CD1c-positive myeloid dendritic cell (primary cell): Measurements from ENCODE around the gene PACRG.

Experiments
- DNase-seq: peaks from one replicate; pipeline ENCODE4 v3.0.0-alpha.2; 2016; ENCODE audit errors: extremely low spot score

Gene PACRG

DNA sequence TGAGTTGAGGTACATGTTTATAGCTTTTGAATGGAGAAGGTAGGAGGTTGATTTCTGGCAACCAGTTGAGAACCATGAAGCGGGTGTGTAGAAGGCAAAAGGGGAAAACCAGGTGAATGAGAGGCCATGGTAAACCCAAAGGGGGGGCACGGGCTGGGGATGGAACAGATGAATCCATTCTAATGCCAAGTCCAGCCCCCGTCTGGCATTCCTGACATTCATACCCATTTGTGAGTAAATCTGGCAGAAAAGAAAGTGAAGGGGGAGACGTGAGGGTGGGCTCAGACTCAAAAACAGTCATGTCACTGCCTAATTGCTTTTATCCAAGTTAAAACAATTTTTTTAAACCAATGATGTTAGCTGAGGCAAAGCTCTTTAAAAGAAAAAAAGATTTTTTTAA is 513.9 kb downstream of the PACRG start:
- DNase-seq: no peak

DNA sequence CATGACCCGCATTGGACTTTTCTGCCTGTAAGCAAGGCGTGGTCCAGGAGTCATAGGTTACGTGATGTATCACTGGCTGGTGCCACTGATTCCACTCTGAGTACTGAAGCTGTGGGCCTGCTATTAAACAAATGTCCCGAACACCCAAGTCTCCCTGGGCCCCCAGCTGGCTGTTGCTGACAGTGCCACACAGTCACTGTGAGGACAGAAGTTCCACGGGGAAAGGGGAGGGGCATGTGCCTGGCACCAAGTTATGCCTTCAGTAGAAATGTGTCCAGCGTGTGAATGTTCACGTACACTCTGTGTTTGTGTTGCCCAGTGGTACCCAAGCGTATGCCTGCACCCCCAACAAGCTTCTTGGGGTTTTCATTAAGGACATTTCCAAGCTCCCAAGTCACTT is 515.3 kb downstream of the PACRG start:
- no peak for DNase-seq

DNA sequence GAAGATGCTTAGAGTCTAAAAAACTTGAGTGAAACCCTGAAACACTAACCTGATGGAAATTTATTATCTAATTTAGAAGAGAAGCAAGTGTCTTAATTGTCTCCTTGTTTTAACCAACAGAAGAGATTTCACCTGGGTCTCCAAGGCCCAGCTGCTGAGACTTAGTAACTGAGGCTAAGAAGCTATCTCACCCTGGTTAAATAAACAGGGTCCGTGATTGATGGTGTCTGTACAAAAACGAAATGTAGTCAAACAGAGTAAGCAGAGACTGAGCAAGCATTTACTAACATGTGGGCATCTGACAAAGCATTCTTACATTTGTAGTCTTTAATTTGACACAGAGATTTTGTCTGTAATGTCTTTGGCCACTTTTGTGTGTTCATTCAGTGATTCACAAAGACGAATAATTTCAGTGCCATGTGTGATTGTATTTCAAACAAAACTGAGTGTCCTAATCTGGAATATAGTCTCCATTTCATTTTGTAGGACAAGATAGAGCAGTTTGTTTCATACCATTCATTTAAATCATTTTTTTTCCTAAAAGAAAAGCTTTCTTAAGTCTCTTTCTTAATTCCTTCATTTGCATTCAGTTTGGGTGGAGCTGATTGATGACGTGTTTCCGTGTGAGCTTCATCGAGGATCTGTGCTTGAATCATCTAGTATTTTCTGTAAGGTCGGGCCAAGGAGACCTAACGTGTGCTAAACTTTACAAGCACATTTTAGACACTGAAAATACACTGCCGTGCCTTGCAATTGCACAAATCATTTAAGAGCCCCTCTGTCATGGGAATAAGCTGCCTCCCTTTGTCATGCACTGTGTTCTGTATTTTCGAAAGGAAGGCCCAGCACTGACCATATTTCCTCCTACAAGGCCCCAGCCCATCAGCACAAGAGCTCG is 516.2 kb downstream of the PACRG start:
- DNase-seq: no peak

DNA sequence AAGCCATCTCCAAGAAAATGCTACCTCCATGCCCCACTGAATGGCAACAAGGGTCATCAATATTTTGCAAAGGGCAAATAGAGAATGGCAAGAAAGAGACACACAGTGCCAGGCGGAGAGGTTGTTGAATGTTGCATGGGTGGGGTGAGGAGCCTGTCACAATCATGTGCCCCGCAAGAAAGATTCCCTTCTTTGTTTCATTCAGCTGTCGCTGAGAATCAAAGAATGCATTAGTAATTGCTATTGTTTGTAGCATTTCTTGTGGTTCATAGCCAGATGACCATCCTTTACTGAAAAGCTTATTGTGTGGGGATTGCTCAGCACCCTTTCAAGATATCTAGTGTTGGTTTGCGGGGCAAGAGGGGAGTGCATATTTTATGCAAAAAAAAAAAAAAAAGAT is 520.3 kb downstream of the PACRG start:
- DNase-seq: no peak

DNA sequence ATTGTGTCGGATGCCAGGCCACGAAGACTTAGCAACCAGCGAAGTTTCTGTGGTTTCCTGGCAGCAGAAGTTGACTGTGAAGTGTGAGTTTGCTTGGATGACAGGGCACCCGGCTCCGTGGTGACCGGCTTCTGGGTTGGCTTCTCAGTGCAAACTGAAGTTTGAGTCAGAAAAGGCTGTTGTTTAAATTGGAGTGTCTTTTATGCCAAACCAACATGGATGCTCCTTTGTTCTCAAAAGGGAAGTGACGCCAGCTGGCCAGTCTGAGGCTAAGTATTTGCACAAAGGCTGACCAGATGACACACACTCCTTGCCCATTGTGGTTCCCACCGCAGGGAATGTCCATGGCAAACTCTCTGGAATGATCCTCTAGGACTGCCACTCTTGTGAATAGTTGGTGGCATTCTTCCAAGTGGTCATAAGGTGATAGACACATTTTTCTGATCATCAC is 521.9 kb downstream of the PACRG start:
- DNase-seq: peak; percentile 29

DNA sequence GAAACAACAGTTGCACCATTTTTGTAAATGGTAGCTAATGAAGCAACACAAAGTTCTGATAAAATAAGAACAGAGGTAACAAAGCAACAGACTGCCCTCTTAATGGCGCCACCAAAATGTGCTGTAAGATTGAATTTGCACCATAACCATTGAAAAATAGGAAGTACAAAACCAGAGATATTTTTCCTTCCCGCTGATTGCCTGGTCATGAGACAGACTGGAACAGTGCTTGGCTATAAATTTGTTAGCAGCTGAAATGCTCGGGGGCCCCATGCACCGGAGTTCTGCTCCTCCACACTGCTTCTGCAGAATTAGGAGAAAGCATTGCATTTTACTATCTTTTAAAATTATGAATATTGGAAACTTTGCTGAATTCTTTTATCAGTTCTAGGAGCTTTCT is 522.3 kb downstream of the PACRG start:
- peak; percentile 47 for DNase-seq

DNA sequence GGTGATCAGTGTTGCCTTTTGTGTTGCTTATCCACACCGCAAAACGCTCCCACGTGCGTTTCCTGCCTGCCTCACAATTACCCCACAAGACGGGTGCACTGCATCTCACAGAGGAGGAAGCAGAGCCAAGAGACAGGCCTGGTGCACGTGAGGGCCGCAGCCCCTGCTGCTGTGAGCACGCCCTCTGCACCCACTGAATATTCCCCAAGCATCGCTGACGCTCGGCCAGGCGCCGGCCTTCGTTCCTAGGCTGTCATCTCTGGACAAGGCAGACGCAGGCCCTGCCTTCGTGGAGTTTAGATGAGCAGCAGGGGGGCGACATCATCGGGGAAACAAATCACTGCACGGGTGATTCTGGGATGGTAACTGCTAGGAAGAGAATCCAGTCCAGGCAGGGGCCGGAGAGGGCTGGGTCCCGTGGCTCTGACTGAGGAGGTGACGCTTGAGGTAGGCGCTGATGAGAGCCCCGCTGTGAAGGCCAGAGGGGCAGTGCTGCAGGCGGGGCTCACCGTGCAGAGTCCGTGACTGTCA is 524.4 kb downstream of the PACRG start:
- peak; percentile 2 for DNase-seq

DNA sequence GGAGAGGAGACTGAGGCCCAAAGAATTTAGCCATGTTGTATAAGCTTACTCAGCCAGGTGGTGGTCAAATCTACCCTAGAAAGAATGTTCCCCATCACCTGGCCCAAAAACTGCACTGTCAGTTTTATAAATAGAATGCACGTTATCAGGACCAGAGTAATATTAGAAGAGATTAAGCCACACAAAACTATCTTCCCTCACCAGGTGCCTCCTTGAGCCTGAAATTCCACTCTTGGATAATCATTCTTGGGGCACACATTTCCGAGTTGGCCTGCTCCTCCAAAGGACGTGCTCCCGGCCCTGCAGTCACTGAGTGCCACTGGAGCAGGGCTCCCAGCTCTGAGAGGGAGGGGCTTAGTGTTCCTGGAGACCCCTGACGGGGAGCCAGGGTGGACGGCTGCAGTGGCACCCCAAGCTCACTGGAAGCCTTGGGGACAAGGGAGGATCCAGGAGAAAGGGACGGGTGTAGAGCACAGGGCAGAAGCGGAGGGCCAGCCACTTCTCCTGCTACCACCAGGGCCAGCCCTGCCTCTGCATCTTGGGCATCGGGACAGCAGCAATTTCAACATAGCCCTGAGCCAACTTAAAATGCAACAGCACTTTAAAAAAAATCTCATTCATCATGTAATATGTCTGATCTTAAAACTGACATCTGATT is 525.9 kb downstream of the PACRG start:
- DNase-seq: no peak

DNA sequence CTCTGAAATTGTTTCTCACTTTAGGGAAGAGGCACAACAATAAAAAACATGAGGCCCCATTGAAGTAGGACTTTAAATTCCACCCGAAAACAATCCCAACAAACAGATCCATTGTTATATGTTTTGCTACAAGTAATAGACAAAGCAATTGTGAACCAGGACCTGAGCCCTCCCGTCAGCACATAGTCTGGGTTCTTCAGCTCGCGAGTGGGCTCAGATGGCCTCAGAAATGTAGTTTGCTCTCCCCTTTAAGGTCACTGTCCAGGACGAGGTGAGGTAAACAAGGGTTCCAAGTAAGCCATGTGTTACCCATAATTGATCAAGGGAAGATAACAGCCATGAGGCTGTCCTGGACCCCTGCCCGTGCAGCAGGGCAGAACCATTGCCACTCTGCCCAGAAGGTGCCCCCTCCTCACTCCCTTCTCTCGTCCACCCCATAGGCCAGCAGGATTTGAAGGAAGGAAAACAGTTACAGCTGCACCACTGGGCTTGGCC is 526.6 kb downstream of the PACRG start:
- no peak for DNase-seq

DNA sequence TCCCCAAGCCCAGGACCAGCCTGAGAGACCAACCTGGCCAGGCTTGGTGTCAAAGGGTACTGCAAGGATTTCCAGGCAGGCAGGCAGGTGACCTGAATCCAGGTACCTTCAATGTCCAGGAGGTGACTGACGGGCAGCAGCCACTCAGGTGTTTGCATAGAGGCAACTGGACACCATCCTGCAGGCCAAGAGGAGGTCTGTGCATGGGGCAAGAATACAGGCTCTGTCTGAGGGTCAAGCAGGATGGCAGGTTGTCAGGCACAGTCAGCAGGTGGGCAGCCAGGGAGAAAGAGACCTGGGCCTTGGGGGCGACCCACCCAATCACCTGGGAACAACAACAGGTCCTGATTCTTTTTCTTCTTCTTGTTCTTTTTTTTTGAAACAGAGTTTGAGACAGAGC is 527.5 kb downstream of the PACRG start:
- no peak for DNase-seq

DNA sequence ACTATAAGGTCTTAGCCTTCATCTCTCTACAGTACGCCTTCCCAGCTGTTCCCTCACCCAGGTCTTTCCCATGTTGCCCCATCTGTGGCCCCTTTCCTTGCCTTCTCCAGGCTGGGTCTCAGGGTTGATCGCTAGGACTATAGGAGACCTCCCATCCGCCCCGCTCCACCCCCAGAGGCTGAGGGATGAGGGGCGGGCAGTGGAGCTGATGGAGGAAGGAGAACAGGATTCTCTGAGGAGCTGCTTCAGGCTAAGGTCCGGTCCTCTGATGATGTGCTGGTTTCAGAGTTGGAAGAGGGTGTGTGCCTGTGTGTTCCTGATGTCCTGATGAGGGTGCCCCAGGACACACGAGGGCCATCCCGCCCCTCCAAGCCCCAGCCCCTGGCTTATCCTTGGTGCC is 531.9 kb downstream of the PACRG start:
- no peak for DNase-seq

DNA sequence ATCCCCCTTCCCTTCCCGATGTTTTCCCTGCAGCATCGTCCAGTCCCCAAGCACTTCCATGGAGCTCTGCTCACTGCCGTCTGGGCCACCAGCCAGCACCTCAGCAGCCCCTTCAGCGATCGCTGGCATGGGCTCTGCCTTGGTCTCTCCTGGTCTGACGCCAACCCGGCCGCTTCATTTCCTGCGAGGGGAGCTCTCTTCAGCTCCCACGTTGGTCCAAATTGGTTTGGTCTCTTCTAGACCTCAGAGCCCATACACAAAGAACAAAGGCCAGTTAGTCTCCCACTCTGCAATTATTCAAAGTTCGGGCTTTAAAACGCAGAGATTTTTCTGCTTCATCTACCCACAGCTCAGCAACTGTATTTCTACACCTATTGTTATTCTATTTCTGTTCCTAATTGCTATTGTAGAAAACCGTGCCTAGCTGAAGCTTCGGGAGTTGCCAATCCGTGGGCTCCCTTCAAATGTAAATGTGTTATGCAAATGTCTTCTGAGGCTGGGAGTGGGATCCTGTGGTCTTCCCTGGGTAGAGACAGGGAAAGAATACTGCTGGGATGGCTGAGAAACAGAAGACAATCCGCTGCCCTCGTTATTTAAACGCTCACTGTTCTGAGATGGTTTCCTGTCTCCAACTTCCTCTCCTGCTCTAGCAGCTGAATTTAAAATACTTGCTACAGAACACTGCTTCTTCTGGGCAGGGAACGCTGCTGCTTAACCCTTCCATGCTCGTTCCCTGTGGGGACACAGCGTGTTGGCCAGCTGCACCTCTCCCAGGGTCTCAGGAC is 532.5 kb downstream of the PACRG start:
- peak; percentile 23 for DNase-seq

GRCh38 chr6:163260911-163261310 is 533.1 kb downstream of the PACRG start:
- DNase-seq: no peak

- no peak for DNase-seq
These were observed 533.6 kb downstream of the PACRG start for GRCh38 chr6:163261361-163261760.

GRCh38 chr6:163262080-163262479 is 534.3 kb downstream of the PACRG start:
- DNase-seq: no peak

DNA sequence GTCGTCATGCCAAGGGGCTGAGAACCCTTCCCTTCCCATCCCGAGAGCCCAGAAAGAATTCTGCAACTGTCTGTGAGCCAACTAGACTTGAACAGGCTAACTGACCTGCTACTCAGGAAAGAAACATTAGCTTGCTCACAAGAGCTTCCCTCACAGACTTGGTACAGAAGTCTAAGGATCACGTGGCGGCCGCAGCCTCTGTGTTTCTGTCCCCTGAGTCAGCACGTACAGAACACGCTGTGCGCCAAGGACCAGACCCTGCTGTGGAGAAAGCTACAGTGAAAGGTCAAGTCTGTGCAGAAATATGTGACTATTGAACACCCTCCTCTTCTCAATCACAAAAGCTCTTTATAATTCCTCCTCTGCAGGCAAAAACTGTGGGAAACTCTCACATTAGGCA is 535.4 kb downstream of the PACRG start:
- no peak for DNase-seq

DNA sequence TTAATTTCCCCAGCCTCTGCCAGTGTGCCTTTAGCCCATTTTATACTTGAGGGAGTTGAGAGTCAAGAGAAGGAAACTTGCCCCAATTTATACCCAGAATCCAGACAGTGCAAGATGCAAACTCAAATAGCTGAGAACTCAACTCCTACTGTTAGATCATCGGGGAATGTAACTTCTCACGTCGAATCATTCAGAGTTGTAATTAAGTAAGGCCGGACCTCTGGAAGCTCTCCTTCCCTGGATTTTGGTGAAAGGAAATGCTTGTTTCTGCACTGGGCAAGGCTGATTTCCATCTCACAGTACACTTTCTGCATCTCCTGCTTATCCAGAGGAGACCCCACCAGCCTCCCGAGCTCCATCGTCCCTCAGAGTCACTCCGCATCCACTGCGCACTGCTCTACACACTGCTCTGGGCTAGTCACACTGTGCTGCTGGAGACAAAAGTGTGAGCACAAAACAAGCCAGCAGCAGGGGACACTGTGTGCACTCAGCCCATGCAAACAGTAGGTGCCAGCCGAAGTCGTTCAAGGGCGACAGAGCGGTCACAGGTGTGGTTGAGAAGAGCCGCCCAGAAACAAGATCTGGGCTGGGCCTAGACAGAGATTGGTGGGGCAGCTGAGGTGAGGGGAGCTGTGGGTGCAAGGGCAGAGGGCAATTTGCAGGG is 536.4 kb downstream of the PACRG start:
- no peak for DNase-seq

DNA sequence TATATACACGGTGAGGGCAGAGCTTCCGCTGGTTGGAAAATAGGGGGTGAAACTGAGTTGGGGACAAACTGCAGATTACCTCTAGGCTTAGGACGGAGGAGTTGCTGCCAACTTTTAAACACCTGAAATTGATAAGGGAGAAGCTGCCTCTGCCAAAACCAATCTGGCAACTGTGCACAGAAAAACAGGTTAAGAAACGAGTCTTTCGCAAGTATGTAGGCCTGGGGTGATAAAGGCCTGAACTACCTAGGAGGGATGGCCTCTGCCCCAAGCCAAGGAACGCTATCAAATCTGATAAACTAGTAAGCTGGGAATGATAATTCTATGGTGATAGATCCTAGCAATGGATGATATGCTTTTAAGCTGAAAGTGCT is 536.9 kb downstream of the PACRG start:
- no peak for DNase-seq

GRCh38 chr6:163281634-163282033 is 553.9 kb downstream of the PACRG start:
- DNase-seq: no peak

DNA sequence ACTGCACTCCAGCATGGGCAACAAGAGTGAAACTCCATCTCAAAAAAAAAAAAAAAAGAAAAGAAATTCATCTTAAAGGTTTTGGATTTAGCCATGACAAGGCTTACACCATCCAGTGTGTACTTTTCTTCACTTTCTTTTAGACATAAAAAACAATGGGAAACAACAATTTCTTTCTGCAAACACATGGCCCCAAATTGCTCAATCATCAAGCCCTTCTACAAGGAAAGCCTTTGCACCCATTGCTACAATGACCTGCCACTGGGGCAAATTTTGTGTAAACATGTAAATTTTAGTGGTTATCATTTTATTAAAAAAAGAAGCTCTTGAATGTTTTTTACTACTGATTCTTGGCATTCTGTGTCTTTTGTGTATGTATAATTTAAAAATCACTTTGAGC is 554.9 kb downstream of the PACRG start:
- DNase-seq: no peak

- DNase-seq: no peak
These were observed 556.4 kb downstream of the PACRG start for GRCh38 chr6:163284151-163284550.

- no peak for DNase-seq
These were observed 557.9 kb downstream of the PACRG start for GRCh38 chr6:163285691-163286090.
